ENCODE results near the gene BTBD16.

The BTBD16 gene

GRCh38 chr10:122273966-122274545 lies 3.0 kb downstream of the BTBD16 start:
- DNase-seq (ENCODE audit: low spot score): no peak

- no peak for DNase-seq (ENCODE audit: low spot score)
Measured at GRCh38 chr10:122276611-122277208, 5.6 kb downstream of the BTBD16 start.

GRCh38 chr10:122277526-122278136 lies 6.5 kb downstream of the BTBD16 start:
- no peak for DNase-seq (ENCODE audit: low spot score)

GRCh38 chr10:122279725-122280141 lies 8.6 kb downstream of the BTBD16 start:
- peak; percentile 60 for DNase-seq (ENCODE audit: low spot score)

- DNase-seq (ENCODE audit: low spot score): no peak
Measured at GRCh38 chr10:122280156-122280555, 9.1 kb downstream of the BTBD16 start.

- no peak for DNase-seq (ENCODE audit: low spot score)
Measured at GRCh38 chr10:122281018-122281626, 10.0 kb downstream of the BTBD16 start.

- no peak for DNase-seq (ENCODE audit: low spot score)
Measured at GRCh38 chr10:122281751-122282150, 10.7 kb downstream of the BTBD16 start.

GRCh38 chr10:122282253-122282671 lies 11.2 kb downstream of the BTBD16 start:
- no peak for DNase-seq (ENCODE audit: low spot score)

GRCh38 chr10:122282909-122283308 lies 11.8 kb downstream of the BTBD16 start:
- no peak for DNase-seq (ENCODE audit: low spot score)

- DNase-seq (ENCODE audit: low spot score): no peak
Measured at GRCh38 chr10:122285506-122286444, 14.7 kb downstream of the BTBD16 start.

- no peak for DNase-seq (ENCODE audit: low spot score)
Measured at GRCh38 chr10:122286867-122287266, 15.8 kb downstream of the BTBD16 start.

GRCh38 chr10:122287570-122287969 lies 16.5 kb downstream of the BTBD16 start:
- DNase-seq (ENCODE audit: low spot score): no peak

GRCh38 chr10:122288262-122288661 lies 17.2 kb downstream of the BTBD16 start:
- no peak for DNase-seq (ENCODE audit: low spot score)

GRCh38 chr10:122288917-122289316 lies 17.8 kb downstream of the BTBD16 start:
- DNase-seq (ENCODE audit: low spot score): no peak

- no peak for DNase-seq (ENCODE audit: low spot score)
Measured at GRCh38 chr10:122290334-122290733, 19.2 kb downstream of the BTBD16 start.

GRCh38 chr10:122290833-122291532 lies 19.9 kb downstream of the BTBD16 start:
- no peak for DNase-seq (ENCODE audit: low spot score)

GRCh38 chr10:122291739-122292138 lies 20.6 kb downstream of the BTBD16 start:
- DNase-seq (ENCODE audit: low spot score): no peak

- no peak for DNase-seq (ENCODE audit: low spot score)
Measured at GRCh38 chr10:122292376-122292775, 21.3 kb downstream of the BTBD16 start.

GRCh38 chr10:122293156-122293960 lies 22.3 kb downstream of the BTBD16 start:
- no peak for DNase-seq (ENCODE audit: low spot score)

GRCh38 chr10:122293961-122294380 lies 22.9 kb downstream of the BTBD16 start:
- no peak for DNase-seq (ENCODE audit: low spot score)

Measured in SK-N-DZ (cell line).